Loucy (cell line): ENCODE measurements around the gene EVX2.

Experiments
- H2AFZ ChIP-seq: fragments of 200-600 bp; sonication (generic); 2 replicates; pipeline ENCODE4 v1.6.0; 2016; ENCODE audit warnings: antibody characterized with exemption, mild to moderate bottlenecking, low read length, moderate library complexity
- H3F3A ChIP-seq: fragments of 200-600 bp; 2 replicates; pipeline ENCODE4 v1.6.0; 2016; ENCODE audit warnings: antibody characterized with exemption, low read depth, mild to moderate bottlenecking
- H3K27me3 ChIP-seq: fragments of 200-600 bp; sonication (generic); 2 replicates; pipeline ENCODE4 v1.6.1; 2014; ENCODE audit warnings: low read length, mild to moderate bottlenecking; ENCODE audit not compliant: insufficient read depth, poor library complexity, severe bottlenecking
- H3K36me3 ChIP-seq: fragments of 200-600 bp; sonication (generic); 2 replicates; pipeline ENCODE4 v1.6.1; 2016; ENCODE audit warnings: low read length; ENCODE audit not compliant: insufficient read depth
- H3K4me1 ChIP-seq: fragments of 200-600 bp; sonication (generic); 2 replicates; pipeline ENCODE4 v1.5.1; 2014; ENCODE audit warnings: low read length, mild to moderate bottlenecking; ENCODE audit not compliant: insufficient read depth, poor library complexity, severe bottlenecking
- H3K4me2 ChIP-seq: fragments of 200-600 bp; sonication (generic); 2 replicates; pipeline ENCODE4 v1.6.0; 2014; ENCODE audit warnings: antibody characterized with exemption, low read length, low read depth, mild to moderate bottlenecking; ENCODE audit not compliant: poor library complexity, severe bottlenecking
- H3K4me3 ChIP-seq: fragments of 200-600 bp; sonication (generic); 2 replicates; pipeline ENCODE4 v1.5.1; 2014; ENCODE audit warnings: low read length, mild to moderate bottlenecking, mixed read lengths; ENCODE audit not compliant: poor library complexity, severe bottlenecking
- H3K79me2 ChIP-seq: fragments of 200-600 bp; sonication (generic); 2 replicates; pipeline ENCODE4 v1.6.1; 2014; ENCODE audit warnings: low read length; ENCODE audit not compliant: insufficient read depth
- H3K9ac ChIP-seq: fragments of 200-600 bp; sonication (generic); 2 replicates; pipeline ENCODE4 v1.6.0; 2014; ENCODE audit warnings: mild to moderate bottlenecking, low read depth, low read length, moderate library complexity; ENCODE audit not compliant: poor library complexity, severe bottlenecking
- H3K9me2 ChIP-seq: fragments of 200-600 bp; sonication (generic); replicated peaks from 2 replicates; pipeline ENCODE4 v1.6.1; 2016; ENCODE audit warnings: low read depth, low read length, mixed read lengths
- H3K9me3 ChIP-seq: fragments of 200-600 bp; sonication (generic); 2 replicates; pipeline ENCODE4 v1.6.1; 2014; ENCODE audit warnings: mild to moderate bottlenecking, antibody characterized with exemption, low read length, low read depth; ENCODE audit not compliant: insufficient read depth
- H4K20me1 ChIP-seq: fragments of 200-600 bp; sonication (generic); 2 replicates; pipeline ENCODE4 v1.6.0; 2014; ENCODE audit warnings: antibody characterized with exemption, low read length, mild to moderate bottlenecking; ENCODE audit not compliant: insufficient read depth, poor library complexity, severe bottlenecking
- CTCF ChIP-seq: fragments of 200-600 bp; sonication (generic); conservative IDR thresholded peaks from 2 replicates; pipeline ENCODE4 v1.5.1; 2014; ENCODE audit warnings: mild to moderate bottlenecking, antibody characterized with exemption, low read length
- EZH2phosphoT487 ChIP-seq: fragments of 200-600 bp; IDR thresholded peaks from 2 replicates; pipeline ENCODE4 v1.6.1; 2018; ENCODE audit warnings: antibody characterized with exemption, mild to moderate bottlenecking, moderate library complexity, borderline replicate concordance

The EVX2 gene

DNA sequence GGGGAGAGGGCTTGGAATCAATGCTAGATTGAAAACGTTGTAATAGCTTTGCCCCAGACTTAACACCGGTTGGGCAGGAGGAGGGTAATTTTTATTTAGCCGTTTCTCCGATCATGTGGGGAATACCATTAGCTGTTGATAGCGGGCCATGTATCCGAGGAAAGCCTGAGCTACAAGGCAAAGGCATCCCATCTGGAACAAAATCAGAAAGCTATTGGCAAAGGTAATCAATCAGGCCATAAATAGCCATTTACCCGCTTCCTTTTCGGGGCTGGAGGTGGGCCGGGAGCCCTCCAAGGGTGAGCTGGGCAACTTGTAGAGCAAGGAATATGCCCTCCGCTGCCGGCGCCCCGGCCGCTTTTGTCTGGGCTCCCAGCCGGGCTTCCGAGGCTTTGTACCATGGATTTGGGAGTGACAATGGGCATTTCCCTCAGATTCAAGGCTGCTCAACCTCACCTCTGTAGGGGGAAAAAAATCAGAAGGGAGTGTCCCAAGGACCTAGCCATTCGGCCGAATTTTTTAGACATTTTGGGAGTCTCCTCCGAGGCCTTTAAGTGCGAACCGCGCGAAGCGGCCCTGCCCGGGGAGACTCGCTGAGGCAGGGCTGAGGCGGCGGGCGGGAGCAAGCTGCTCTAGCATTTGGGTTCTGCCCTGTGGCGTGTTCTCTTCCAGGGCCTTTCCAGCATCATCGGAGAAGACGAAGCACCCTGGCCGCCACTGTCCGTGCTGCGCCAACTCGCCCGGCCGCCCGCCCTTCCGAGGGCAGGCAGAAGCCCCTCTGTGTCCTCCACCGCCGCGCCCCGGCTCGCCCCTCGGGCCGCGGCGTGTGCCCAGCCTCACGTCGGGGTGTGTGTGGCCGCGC is 37.7 kb upstream of the EVX2 start:
- Histone ChIP-seq H3K9me2 (no peaks in the 10 kb centered on the region), H3K9ac (no peak overlapping the region), H3K4me3 (no peak overlapping the region), H3K4me2 (no peak overlapping the region), H3K27me3 (peaks cover 34% of the 10 kb centered on the region), H3K79me2 (no peaks in the 10 kb centered on the region), H3K36me3 (no peaks in the 10 kb centered on the region), H3F3A (no peaks in the 10 kb centered on the region), H4K20me1 (no peaks in the 10 kb centered on the region), H3K9me3 (no peaks in the 10 kb centered on the region), H2AFZ (no peak overlapping the region), H3K4me1 (no peaks in the 10 kb centered on the region)
- TF ChIP-seq CTCF (no peak), EZH2phosphoT487 (no peak)

DNA sequence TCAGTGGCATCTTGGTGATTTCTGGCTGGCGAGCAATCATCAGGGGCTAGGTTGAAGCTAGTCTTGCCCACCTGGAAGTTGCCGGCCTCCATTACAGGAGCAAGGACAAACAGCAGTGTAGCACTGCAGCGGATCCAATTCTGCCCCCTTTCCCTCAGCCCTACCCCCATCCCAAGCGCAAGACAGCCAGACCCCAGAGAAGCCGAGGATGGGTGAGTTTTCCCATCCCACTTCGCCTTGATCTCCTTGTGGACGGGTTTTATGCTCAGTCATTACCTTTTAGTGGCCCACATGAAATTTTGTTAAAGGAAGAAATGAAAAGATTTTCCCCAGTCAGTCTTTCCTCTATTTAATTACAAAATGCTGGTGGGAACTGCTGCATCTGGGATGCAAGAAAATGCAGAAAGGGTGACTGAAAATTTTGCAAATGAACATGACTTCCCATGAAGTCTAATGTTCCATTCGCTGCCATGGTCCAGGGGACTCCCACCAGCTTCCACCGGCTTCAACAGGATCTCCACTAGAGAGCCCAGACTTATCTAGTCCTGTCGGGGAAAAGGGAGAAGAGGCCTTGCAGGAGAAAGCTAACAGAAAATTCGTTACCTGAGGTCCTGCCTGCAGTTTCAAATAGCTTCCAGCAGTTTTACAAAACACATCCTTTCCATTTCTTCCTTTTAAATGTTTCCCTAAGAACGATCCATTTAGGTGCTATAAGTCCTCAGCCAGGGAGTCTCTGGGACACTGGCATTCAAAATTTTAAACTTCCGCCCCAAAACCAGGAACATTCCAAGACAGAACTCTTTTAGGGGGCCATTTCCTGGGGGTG is 36.8 kb upstream of the EVX2 start:
- Histone ChIP-seq H2AFZ (no peak overlapping the region), H3K4me3 (no peak overlapping the region), H3K4me2 (no peak overlapping the region), H3F3A (no peaks in the 10 kb centered on the region), H3K27me3 (peaks cover 42% of the 10 kb centered on the region), H3K79me2 (no peaks in the 10 kb centered on the region), H3K9ac (no peak overlapping the region), H4K20me1 (no peaks in the 10 kb centered on the region), H3K36me3 (no peaks in the 10 kb centered on the region), H3K4me1 (peaks cover 4% of the 10 kb centered on the region), H3K9me2 (no peaks in the 10 kb centered on the region), H3K9me3 (no peaks in the 10 kb centered on the region)
- no peak for TF ChIP-seq CTCF
- TF ChIP-seq EZH2phosphoT487 = no peak

DNA sequence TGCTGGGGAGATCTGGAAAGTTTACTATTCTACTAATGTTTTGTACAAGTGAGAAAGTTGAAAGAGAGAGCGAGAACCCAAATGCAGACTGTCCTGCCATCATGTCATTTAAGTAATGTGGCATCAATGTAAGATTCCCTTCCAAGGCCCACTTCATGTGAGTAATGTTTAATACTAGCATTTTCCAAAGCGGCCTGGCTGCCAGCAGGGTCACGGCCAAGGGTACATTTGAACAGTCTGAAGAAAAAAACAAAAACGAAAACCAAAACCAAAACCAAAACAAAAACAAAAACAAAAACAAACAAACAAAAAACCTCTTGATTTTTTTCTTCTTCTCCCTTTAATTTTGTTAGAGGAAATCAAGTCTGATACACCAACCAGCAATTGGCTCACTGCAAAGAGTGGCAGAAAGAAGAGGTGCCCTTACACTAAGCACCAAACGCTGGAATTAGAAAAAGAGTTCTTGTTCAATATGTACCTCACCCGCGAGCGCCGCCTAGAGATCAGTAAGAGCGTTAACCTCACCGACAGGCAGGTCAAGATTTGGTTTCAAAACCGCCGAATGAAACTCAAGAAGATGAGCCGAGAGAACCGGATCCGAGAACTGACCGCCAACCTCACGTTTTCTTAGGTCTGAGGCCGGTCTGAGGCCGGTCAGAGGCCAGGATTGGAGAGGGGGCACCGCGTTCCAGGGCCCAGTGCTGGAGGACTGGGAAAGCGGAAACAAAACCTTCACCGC is 35.0 kb upstream of the EVX2 start:
- no peaks in the 10 kb centered on the region for H3K9me2 ChIP-seq
- H2AFZ ChIP-seq = no peak overlapping the region
- peaks cover 57% of the 10 kb centered on the region for H3K27me3 ChIP-seq
- H3K79me2 ChIP-seq = no peaks in the 10 kb centered on the region
- H3K4me2 ChIP-seq = no peak overlapping the region
- H3K36me3 ChIP-seq = no peaks in the 10 kb centered on the region
- no peak overlapping the region for H3K4me3 ChIP-seq
- 0 out of 2 replicates have a peak, but pooled peaks cover 4% of the 10 kb centered on the region for H3F3A ChIP-seq
- TF ChIP-seq CTCF (peak; percentile 70), EZH2phosphoT487 (no peak)
- peaks cover 10% of the 10 kb centered on the region for H3K4me1 ChIP-seq
- no peaks in the 10 kb centered on the region for H3K9me3 ChIP-seq
- H4K20me1 ChIP-seq = no peaks in the 10 kb centered on the region
- H3K9ac ChIP-seq = no peak overlapping the region
